Caco-2 (cell line): Measurements from ENCODE around the gene TSPYL4. TPM values are rescaled to one million over a fixed set of nuclear protein-coding genes. Genes with fewer than 3 reads are reported as not detected.
A peak's percentile ranks its signal among the peaks of the same experiment; 100 is the strongest.

Source experiments
- BruUV-seq: library from RNA; stranded (reverse); fragments of 400-500 nt; replicated peaks from 2 replicates; lab custom pipeline; 2021; lab: Mats Ljungman, UMichigan
- CTCF ChIA-PET: fragments of 300-600 bp; sonication (Branson Sonifier 250); formaldehyde crosslinking; loops from one replicate; lab custom pipeline; 2022; ENCODE audit warnings: antibody characterized with exemption; lab: Charles Lee
- POLR2A ChIA-PET: fragments of 300-600 bp; sonication (Branson Sonifier 250); formaldehyde crosslinking; loops from one replicate; lab custom pipeline; 2022; ENCODE audit warnings: antibody characterized with exemption; lab: Charles Lee
- DNase-seq, 2 experiments: peaks; one replicate each; pipeline versions ENCODE4 v3.0.0 to v3.0.0-alpha.2; 2020 to 2022
- H3K27me3 ChIP-seq: replicated peaks from 2 replicates; pipeline ENCODE4 v1.6.0; 2011; ENCODE audit warnings: low read length; ENCODE audit not compliant: control insufficient read depth, insufficient read depth
- H3K36me3 ChIP-seq: 2 replicates; pipeline ENCODE4 v1.5.1; 2011; ENCODE audit warnings: low read length; ENCODE audit not compliant: control insufficient read depth, insufficient read depth
- H3K4me1 ChIP-seq: fragments of 250-450 bp; sonication (Bioruptor Pico); 2 replicates; pipeline ENCODE4 v1.5.1; 2020; ENCODE audit warnings: mild to moderate bottlenecking
- H3K4me3 ChIP-seq: 2 replicates; pipeline ENCODE4 v1.5.1; 2011; ENCODE audit warnings: low read depth, mild to moderate bottlenecking, control low read depth, low read length
- H3K9me3 ChIP-seq: fragments of 250-450 bp; sonication (Bioruptor Pico); 2 replicates; pipeline ENCODE4 v1.5.1; 2020; ENCODE audit warnings: mild to moderate bottlenecking, moderate library complexity
- H3K27ac Mint-ChIP-seq: one replicate; pipeline ENCODE4 v1.8.0; 2022; ENCODE audit warnings: mixed read lengths; ENCODE audit not compliant: unreplicated experiment
- H3K27me3 Mint-ChIP-seq: one replicate; pipeline ENCODE4 v1.8.0; 2022; ENCODE audit warnings: mixed read lengths; ENCODE audit not compliant: insufficient read depth, unreplicated experiment
- H3K36me3 Mint-ChIP-seq: one replicate; pipeline ENCODE4 v1.8.0; 2022; ENCODE audit warnings: mild to moderate bottlenecking, mixed read lengths; ENCODE audit not compliant: insufficient read depth, unreplicated experiment
- H3K4me1 Mint-ChIP-seq: one replicate; pipeline ENCODE4 v1.8.0; 2022; ENCODE audit warnings: low read depth, mixed read lengths; ENCODE audit not compliant: unreplicated experiment
- H3K4me3 Mint-ChIP-seq: one replicate; pipeline ENCODE4 v1.8.0; 2022; ENCODE audit warnings: mild to moderate bottlenecking, moderate library complexity, mixed read lengths; ENCODE audit not compliant: unreplicated experiment
- H3K9me3 Mint-ChIP-seq: one replicate; pipeline ENCODE4 v1.8.0; 2022; ENCODE audit warnings: mixed read lengths; ENCODE audit not compliant: unreplicated experiment
- CTCF ChIP-seq, 2 experiments: fragments of 200-600 bp in 1 of 2; IDR thresholded peaks; 1 replicate in 1 of 2; 2 replicates in 1 of 2; pipeline versions ENCODE4 v1.5.1 to v1.8.0; 2011 to 2022; ENCODE audit warnings: antibody characterized with exemption in 1 of 2, control low read depth in 1 of 2, inconsistent platforms in 1 of 2, low read depth in 1 of 2, low read length in 1 of 2, mild to moderate bottlenecking in 1 of 2, moderate library complexity in 1 of 2; ENCODE audit not compliant: insufficient read depth in 1 of 2, severe bottlenecking in 1 of 2, unreplicated experiment in 1 of 2
- intact Hi-C: fragments of 100-400 bp; cut with micrococcal nuclease; formaldehyde crosslinking; loops from one replicate; pipeline ENCODE4 v1.10.0; 2022; ENCODE audit not compliant: unreplicated experiment
- total RNA-seq: library from RNA; stranded (reverse); gene quantifications from 2 replicates; pipeline ENCODE4 v1.2.3, GENCODE V29; 2022

TSPYL4 gene
- total RNA-seq, 1 experiment from 2014 or later = 10.7 TPM

DNA sequence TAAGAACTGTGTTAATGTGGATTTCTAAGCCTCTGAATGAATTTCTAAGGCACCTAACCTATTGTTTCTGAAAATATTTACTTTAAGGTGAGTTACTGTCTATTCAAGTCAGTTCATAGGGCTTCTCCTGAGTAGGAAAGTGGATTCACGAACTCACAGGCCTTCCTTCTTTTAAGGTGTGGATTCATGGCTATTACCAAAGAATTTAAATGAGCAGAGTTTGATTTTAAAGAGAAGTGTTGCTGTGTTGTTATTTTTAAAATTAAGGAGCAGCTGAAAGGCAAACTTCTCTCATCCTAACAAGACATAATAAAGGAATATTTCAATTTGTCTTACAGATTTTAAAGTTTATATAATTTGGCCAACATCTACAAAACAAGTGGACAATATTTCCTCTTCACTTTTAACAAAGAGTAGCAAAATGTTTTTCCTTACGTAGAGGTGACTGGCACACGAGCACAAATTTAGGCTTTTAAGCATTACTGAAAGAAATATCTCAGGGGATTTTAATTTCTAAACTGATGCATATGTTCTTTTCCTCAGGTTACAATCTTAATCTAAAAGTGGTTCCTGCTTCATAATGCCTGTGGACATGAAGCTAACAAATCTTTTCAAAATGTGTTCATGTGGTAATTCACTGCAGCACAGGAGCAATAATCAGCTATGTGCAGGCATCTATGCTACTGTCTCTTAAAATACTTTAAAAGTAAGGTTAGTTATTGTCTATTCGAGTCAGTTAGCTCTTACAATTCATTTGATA is 602 bp upstream of the TSPYL4 start:
- Histone ChIP-seq H3K36me3 (no peaks in the 10 kb centered on the region; the same call in 1 of the 2 replicates), H3K4me3 (peak overlapping the region; percentile 99), H3K27me3 (no peaks in the 10 kb centered on the region), H3K9me3 (no peaks in the 10 kb centered on the region), H3K4me1 (peaks cover 19% of the 10 kb centered on the region)
- peaks cover 6% of the 10 kb centered on the region for H3K36me3 Mint-ChIP-seq
- DNase-seq = no peak
- H3K4me3 Mint-ChIP-seq = no peak overlapping the region
- POLR2A ChIA-PET = interaction anchor here (1.0 kb wide), 1 partner anchor 25 kb away, joined by 6 read pairs; the partner anchor contains the start of gene TSPYL1
- TF ChIP-seq CTCF (IDR thresholded peaks at IDR 0.05; ENCODE audit: insufficient read depth in 1 of 2, low read depth in 1 of 2, low read length in 1 of 2, severe bottlenecking in 1 of 2, unreplicated experiment in 1 of 2) = no peak
- TSS peak; percentile 89 for BruUV-seq
- no peak overlapping the region for H3K27ac Mint-ChIP-seq
- CTCF ChIA-PET = interaction anchor here (2.4 kb wide), 1 partner anchor 14 kb away, joined by 16 read pairs; no protein-coding TSS in a partner anchor
- H3K27me3 Mint-ChIP-seq = no peaks in the 10 kb centered on the region
- H3K4me1 Mint-ChIP-seq = peaks cover 16% of the 10 kb centered on the region
- no peaks in the 10 kb centered on the region for H3K9me3 Mint-ChIP-seq
- intact Hi-C loops = loop anchor here (2.0 to 10.0 kb wide), 3 partner anchors 14 to 240 kb away; partner anchors contain the start of gene TSPYL1

DNA sequence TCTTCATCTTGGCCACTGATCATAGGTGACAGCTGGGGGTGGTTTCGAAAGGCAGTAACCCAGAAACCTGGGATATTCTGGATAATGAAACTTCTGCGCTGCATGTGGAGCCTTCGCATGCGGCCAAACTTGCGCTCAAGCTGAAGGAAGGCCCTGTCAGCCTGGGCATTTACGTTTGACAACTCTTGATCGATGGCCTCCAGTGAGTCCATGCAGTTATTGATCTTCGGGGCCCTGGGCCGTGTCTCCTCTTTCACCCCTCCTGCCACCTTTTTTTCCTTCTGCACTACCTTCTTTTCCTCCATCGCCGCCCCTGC is 729 bp downstream of the TSPYL4 start:
- Mint-ChIP-seq H3K27ac (no peak overlapping the region), H3K27me3 (no peaks in the 10 kb centered on the region), H3K4me1 (peaks cover 16% of the 10 kb centered on the region), H3K36me3 (peaks cover 6% of the 10 kb centered on the region), H3K9me3 (no peaks in the 10 kb centered on the region), H3K4me3 (no peak overlapping the region)
- H3K27me3 ChIP-seq = no peaks in the 10 kb centered on the region
- intact Hi-C loops = loop anchor here (10.0 kb wide), 1 partner anchor 238 kb away; no protein-coding TSS in a partner anchor
- no peaks in the 10 kb centered on the region; the same call in 1 of the 2 replicates for H3K36me3 ChIP-seq
- BruUV-seq = TSS peak; percentile 35
- POLR2A ChIA-PET = interaction anchor here (0.9 kb wide), 1 partner anchor 9 kb away, joined by 3 read pairs; no protein-coding TSS in a partner anchor
- no peaks in the 10 kb centered on the region for H3K9me3 ChIP-seq
- peaks cover 19% of the 10 kb centered on the region for H3K4me1 ChIP-seq
- DNase-seq = no peak
- CTCF ChIA-PET = interaction anchor here (1.0 to 1.1 kb wide), 2 partner anchors 35 to 258 kb away, joined by 3 to 5 read pairs; partner anchors contain the start of gene CALHM5
- peak overlapping the region; percentile 99 for H3K4me3 ChIP-seq
- no peak for TF ChIP-seq CTCF (IDR thresholded peaks at IDR 0.05; ENCODE audit: insufficient read depth in 1 of 2, low read depth in 1 of 2, low read length in 1 of 2, severe bottlenecking in 1 of 2, unreplicated experiment in 1 of 2)

GRCh38 chr6:116251568-116252384 is 2.1 kb downstream of the TSPYL4 start:
- ChIA-PET POLR2A (no interaction called here), CTCF (interaction anchor here (0.6 kb wide), 1 partner anchor 261 kb away, joined by 9 read pairs; no protein-coding TSS in a partner anchor)
- BruUV-seq = no TSS peak
- H3K4me3 Mint-ChIP-seq = no peak overlapping the region
- no peak overlapping the region for H3K27ac Mint-ChIP-seq
- intact Hi-C loops = loop anchor here (10.0 kb wide), 1 partner anchor 237 kb away; no protein-coding TSS in a partner anchor
- no peaks in the 10 kb centered on the region for H3K9me3 Mint-ChIP-seq
- peaks cover 19% of the 10 kb centered on the region for H3K4me1 ChIP-seq
- H3K36me3 ChIP-seq = no peaks in the 10 kb centered on the region; the same call in 1 of the 2 replicates
- no peak overlapping the region for H3K4me3 ChIP-seq
- H3K27me3 Mint-ChIP-seq = no peaks in the 10 kb centered on the region
- no peaks in the 10 kb centered on the region for H3K27me3 ChIP-seq
- H3K36me3 Mint-ChIP-seq = peaks cover 6% of the 10 kb centered on the region
- no peaks in the 10 kb centered on the region for H3K9me3 ChIP-seq
- H3K4me1 Mint-ChIP-seq = peaks cover 16% of the 10 kb centered on the region
- no peak for DNase-seq
- TF ChIP-seq CTCF (IDR thresholded peaks at IDR 0.05; ENCODE audit: insufficient read depth in 1 of 2, low read depth in 1 of 2, low read length in 1 of 2, severe bottlenecking in 1 of 2, unreplicated experiment in 1 of 2) = no peak
